K562 (cell line): ENCODE data around the gene CLIP2. TPM values are rescaled to one million over a fixed set of nuclear protein-coding genes. Genes with fewer than 3 reads are reported as not detected.

Source experiments
- ATAC-seq: fragments of 200-7000 bp; cut with Tn5 transposase; 3 replicates; pipeline ENCODE4 v1.9.1; 2020; ENCODE audit warnings: moderate library complexity
- BruUV-seq: library from RNA; stranded (reverse); fragments of 400-500 nt; replicated peaks from 2 replicates; lab custom pipeline; 2021; lab: Mats Ljungman, UMichigan
- CTCF ChIA-PET: fragments of 300-600 bp; formaldehyde crosslinking; extraction: SDS; loops from one replicate; lab custom pipeline; 2021; ENCODE audit warnings: low intra/inter-chr PET ratio; lab: Yijun Ruan, JAX
- POLR2A ChIA-PET: fragments of 300-600, 350-650 bp; sonication (Branson Sonifier 250); formaldehyde crosslinking; extraction: SDS; loops from one replicate; lab custom pipeline; 2021; ENCODE audit warnings: antibody characterized with exemption, inconsistent platforms; lab: Yijun Ruan, JAX
- DNase-seq, 4 experiments: peaks; one replicate each; pipeline versions ENCODE4 v3.0.0 to v3.0.0-alpha.2; 2011 to 2018; ENCODE audit warnings: low spot score in 3 of 4, mixed read lengths in 3 of 4; ENCODE audit errors: extremely low read depth in 1 of 4
- FAIRE-seq: peaks from 2 replicates; lab custom pipeline; 2011; peaks lifted over from hg19 to GRCh38; lab: Jason Lieb, UNC
- H2AFZ ChIP-seq: 2 replicates; pipeline ENCODE4 v1.6.0; 2011; ENCODE audit warnings: low read depth, low read length, control low read depth, inconsistent platforms
- H3K27ac ChIP-seq: fragments of 200-600 bp; 3 replicates; pipeline ENCODE4 v1.8.0; 2011; ENCODE audit warnings: low read depth, mild to moderate bottlenecking, control low read depth, inconsistent platforms, low read length, moderate library complexity, mixed read lengths; ENCODE audit errors: extremely low read depth
- H3K27me3 ChIP-seq, 2 experiments: fragments of 300-600 bp in 1 of 2; 2 replicates in 1 of 2; 3 replicates in 1 of 2; pipeline versions ENCODE4 v1.6.0 to v1.8.0; 2011; ENCODE audit warnings: inconsistent platforms in 2 of 2, low read length in 2 of 2, mild to moderate bottlenecking in 1 of 2, mixed read lengths in 1 of 2, moderate library complexity in 1 of 2; ENCODE audit not compliant: control insufficient read depth in 2 of 2, insufficient read depth in 2 of 2
- H3K36me3 ChIP-seq: fragments of 300-600 bp; 3 replicates; pipeline ENCODE4 v1.8.0; 2011; ENCODE audit warnings: mild to moderate bottlenecking, low read length, inconsistent platforms; ENCODE audit not compliant: control insufficient read depth, insufficient read depth
- H3K4me1 ChIP-seq, 2 experiments: fragments of 200-600 bp in 1 of 2; replicated peaks in 1 of 2; 2 replicates in 1 of 2; 3 replicates in 1 of 2; pipeline versions ENCODE4 v1.5.1 to v1.8.0; 2011; ENCODE audit warnings: inconsistent platforms in 2 of 2, low read length in 2 of 2, mild to moderate bottlenecking in 1 of 2, mixed read lengths in 1 of 2, moderate library complexity in 1 of 2; ENCODE audit not compliant: control insufficient read depth in 2 of 2, insufficient read depth in 2 of 2
- H3K4me2 ChIP-seq: 2 replicates; pipeline ENCODE4 v1.6.1; 2011; ENCODE audit warnings: low read length, control low read depth, inconsistent platforms, mixed read lengths; ENCODE audit not compliant: insufficient read depth
- H3K4me3 ChIP-seq: fragments of 200-600 bp; sonication (generic), shearing (Covaris generic); 2 replicates; pipeline ENCODE4 v1.5.1; 2016; ENCODE audit warnings: control low read depth, inconsistent platforms
- H3K79me2 ChIP-seq: fragments of 200-600 bp; 3 replicates; pipeline ENCODE4 v1.8.0; 2011; ENCODE audit warnings: low read length, inconsistent platforms; ENCODE audit not compliant: control insufficient read depth, insufficient read depth
- H3K9ac ChIP-seq, 2 experiments: 2 replicates each; pipeline versions ENCODE4 v1.6.0 to v1.6.1; 2011; ENCODE audit warnings: low read depth in 2 of 2, low read length in 2 of 2, control low read depth in 1 of 2, inconsistent platforms in 1 of 2, mild to moderate bottlenecking in 1 of 2, mixed read lengths in 1 of 2; ENCODE audit not compliant: insufficient read depth in 1 of 2
- H3K9me1 ChIP-seq: one replicate; pipeline ENCODE4 v1.6.0; 2011; ENCODE audit warnings: inconsistent platforms, mild to moderate bottlenecking, low read length, moderate library complexity; ENCODE audit not compliant: control insufficient read depth, insufficient read depth
- H3K9me3 ChIP-seq: replicated peaks from 2 replicates; pipeline ENCODE4 v1.5.1; 2011; ENCODE audit warnings: low read depth, low read length, inconsistent platforms; ENCODE audit not compliant: control insufficient read depth, insufficient read depth
- H4K20me1 ChIP-seq: replicated peaks from 2 replicates; pipeline ENCODE4 v1.6.1; 2011; ENCODE audit warnings: low read length, inconsistent platforms, mixed read lengths; ENCODE audit not compliant: control insufficient read depth, insufficient read depth
- CCAR2 ChIP-seq: fragments of 200-400 bp; formaldehyde crosslinking; IDR thresholded peaks from 2 replicates; pipeline ENCODE4 v1.6.1; 2017; ENCODE audit warnings: mild to moderate bottlenecking, low read depth, low read length
- CGGBP1 ChIP-seq: fragments of 250-450 bp; sonication (Bioruptor Pico); IDR thresholded peaks from 2 replicates; pipeline ENCODE4 v1.9.0; 2021; ENCODE audit warnings: mild to moderate bottlenecking
- FOXK2 ChIP-seq, 2 experiments: fragments of 450-650 bp; IDR thresholded peaks in 1 of 2; conservative IDR thresholded peaks in 1 of 2; 2 replicates each; pipeline ENCODE4 v1.6.1; 2016; ENCODE audit warnings: low read depth in 2 of 2, mild to moderate bottlenecking in 1 of 2
- JUN ChIP-seq, 2 experiments: sonication (generic) in 1 of 2; formaldehyde crosslinking in 1 of 2; IDR thresholded peaks; 2 replicates each; pipeline versions ENCODE4 v1.6.1 to v1.8.0; 2012 to 2022; ENCODE audit warnings: borderline replicate concordance in 2 of 2, mild to moderate bottlenecking in 2 of 2, improper control_type of control experiment in 1 of 2, low read depth in 1 of 2, low read length in 1 of 2, missing genetic modification reagents in 1 of 2
- JUND ChIP-seq, 2 experiments: IDR thresholded peaks; 2 replicates in 1 of 2; 3 replicates in 1 of 2; pipeline ENCODE4 v1.6.1; 2011; ENCODE audit warnings: borderline replicate concordance in 2 of 2, low read depth in 2 of 2, low read length in 2 of 2, improper control_type of control experiment in 1 of 2, missing biosample characterization in 1 of 2, missing genetic modification characterization in 1 of 2, missing genetic modification reagents in 1 of 2
- KDM1A ChIP-seq, 2 experiments: fragments of 450-650 bp; IDR thresholded peaks; 2 replicates each; pipeline ENCODE4 v1.6.1; 2016; ENCODE audit warnings: mild to moderate bottlenecking in 2 of 2
- MEF2D ChIP-seq: conservative IDR thresholded peaks from 2 replicates; pipeline ENCODE4 v1.6.1; 2016; ENCODE audit warnings: low read depth, missing genetic modification characterization, missing compliant biosample characterization
- NFE2 ChIP-seq: IDR thresholded peaks from 2 replicates; pipeline ENCODE4 v1.6.1; 2014; ENCODE audit warnings: antibody characterized with exemption, low read depth
- PRPF4 ChIP-seq: fragments of 200-400 bp; formaldehyde crosslinking; IDR thresholded peaks from one replicate; pipeline ENCODE4 v1.6.1; 2017; ENCODE audit warnings: low read length, low read depth, mild to moderate bottlenecking; ENCODE audit not compliant: insufficient read depth, poor library complexity, severe bottlenecking
- PTBP1 ChIP-seq: fragments of 200-400 bp; formaldehyde crosslinking; IDR thresholded peaks from 2 replicates; pipeline ENCODE4 v1.6.1; 2017; ENCODE audit warnings: low read depth, low read length
- RFX7 ChIP-seq: fragments of 250-450 bp; sonication (Bioruptor Pico); IDR thresholded peaks from 2 replicates; pipeline ENCODE4 v1.5.1; 2021; ENCODE audit warnings: mild to moderate bottlenecking
- TFE3 ChIP-seq: fragments of 450-650 bp; formaldehyde crosslinking; IDR thresholded peaks from 2 replicates; pipeline ENCODE4 v1.4.0; 2020; ENCODE audit warnings: mild to moderate bottlenecking, mixed read lengths
- UBTF ChIP-seq, 2 experiments: IDR thresholded peaks; 2 replicates each; pipeline ENCODE4 v1.6.1; 2012; ENCODE audit warnings: improper control_type of control experiment in 2 of 2, low read depth in 2 of 2, low read length in 2 of 2, borderline replicate concordance in 1 of 2
- YY1 ChIP-seq, 3 experiments: IDR thresholded peaks; 2 replicates each; pipeline ENCODE4 v1.6.1; 2011; ENCODE audit warnings: low read length in 2 of 3, mild to moderate bottlenecking in 2 of 3, moderate library complexity in 2 of 3, borderline replicate concordance in 1 of 3, control low read depth in 1 of 3, low read depth in 1 of 3; ENCODE audit not compliant: insufficient read depth in 3 of 3, insufficient replicate concordance in 2 of 3, control insufficient read depth in 1 of 3, insufficient read length in 1 of 3; ENCODE audit errors: extremely low read depth in 1 of 3
- ZBTB8A ChIP-seq: fragments of 450-650 bp; IDR thresholded peaks from 2 replicates; pipeline ENCODE4 v1.6.1; 2018; ENCODE audit warnings: mild to moderate bottlenecking, moderate library complexity; ENCODE audit not compliant: partially characterized antibody
- ZNF146 ChIP-seq: IDR thresholded peaks from one replicate; pipeline ENCODE4 v1.6.1; 2018; ENCODE audit warnings: missing compliant biosample characterization; ENCODE audit not compliant: unreplicated experiment
- WGBS: fragments of 100-300 bp; shearing (Covaris generic); methylation state at CpG from one replicate; pipeline ENCODE4 v1.1.6; 2016; ENCODE audit warnings: low coverage, mixed read lengths; ENCODE audit not compliant: insufficient coverage; ENCODE audit errors: missing lambda C conversion rate; 5-methylcytosine and 5-hydroxymethylcytosine counted together
- in situ Hi-C: fragments of 300-500 bp; cut with MboI; formaldehyde crosslinking; loops from 4 replicates; pipeline ENCODE4 v1.15.0; 2018; ENCODE audit warnings: inconsistent platforms, mixed read lengths
- intact Hi-C: fragments of 100-400 bp; cut with micrococcal nuclease; formaldehyde crosslinking; loops from 2 replicates; pipeline ENCODE4 v1.14.2; 2022
- polyA plus RNA-seq, 8 experiments: library from polyadenylated mRNA; depleted of rRNA in 4 of 8; stranded (reverse) in 5 of 8; unstranded in 3 of 8; fragments of >200 nt; fragmentation: Nextera tagmentation in 2 of 8; fragmentation: Illumina TruSeq in 1 of 8; extraction: Ambion mirVana in 2 of 8; extraction: Trizol in 1 of 8; gene quantifications; 2 replicates each; pipeline versions ENCODE4 v1.2.1 to v1.2.3, GENCODE V29; 2011 to 2014; ENCODE audit warnings: inconsistent platforms in 1 of 8, missing spikeins in 1 of 8
- total RNA-seq, 7 experiments: library from RNA; depleted of rRNA in 6 of 7; stranded (reverse); fragments of >200 nt in 6 of 7; fragmentation: Illumina TruSeq in 2 of 7; extraction: Trizol in 2 of 7; gene quantifications; 2 replicates each; pipeline versions ENCODE4 v1.2.1 to v1.2.3, GENCODE V29; 2011 to 2021; ENCODE audit warnings: low replicate concordance in 1 of 7

Gene CLIP2
- total and polyA plus RNA-seq, 9 of the 15 experiments (the other 6 are each of a cell fraction or from before 2014, with no cell fraction given) = 0.07 to 5.4 (median 2.1) TPM

GRCh38 chr7:74404741-74405140, 115.5 kb downstream of the CLIP2 start:
- 40% methylated on average over 15 of the region's 15 CpGs for WGBS
- no TSS peak for BruUV-seq
- POLR2A ChIA-PET = no interaction called here
- FAIRE-seq = no peak
- in situ Hi-C loops = loop anchor here (5.0 to 25.0 kb wide), 4 partner anchors 197 to 633 kb away; no protein-coding TSS in a partner anchor
- no peak overlapping the region for H3K27ac ChIP-seq
- H3K9me3 ChIP-seq = no peaks in the 10 kb centered on the region
- H3K4me3 ChIP-seq = no peak overlapping the region
- intact Hi-C loops = loop anchor here (5.0 kb wide), 1 partner anchor 352 kb away; no protein-coding TSS in a partner anchor
- H2AFZ ChIP-seq = peak overlapping the region; percentile 66; the same call in 1 of the 2 replicates
- no peak for DNase-seq
- H3K27me3 ChIP-seq = peaks cover 0 to 19% of the 10 kb centered on the region in 2 experiments; a peak in 2 of 5 replicates
- no peaks in the 10 kb centered on the region for H3K79me2 ChIP-seq
- H4K20me1 ChIP-seq = no peaks in the 10 kb centered on the region; the same call in 1 of the 2 replicates
- H3K4me1 ChIP-seq = peaks cover 8 to 30% of the 10 kb centered on the region in 2 experiments
- CTCF ChIA-PET = no interaction called here
- peak overlapping the region in 1 of 2 experiments; percentile 49; a peak in 1 of 4 replicates for H3K9ac ChIP-seq
- H3K4me2 ChIP-seq = no peak overlapping the region
- no peaks in the 10 kb centered on the region for H3K9me1 ChIP-seq
- H3K36me3 ChIP-seq = no peaks in the 10 kb centered on the region
- no peak; the same call in 2 of the 3 replicates for ATAC-seq
- TF ChIP-seq RFX7 (CRISPR knock-in tag) = no peak
- no peak for TF ChIP-seq NFE2
- no peak for TF ChIP-seq CCAR2
- no peak for TF ChIP-seq CGGBP1 (CRISPR knock-in tag)
- TF ChIP-seq PRPF4 = no peak
- TF ChIP-seq ZNF146 (CRISPR knock-in tag) = no peak
- TF ChIP-seq MEF2D (tag) = no peak
- TF ChIP-seq FOXK2 (conservative IDR thresholded peaks at IDR 0.05 in 1 of 2, IDR thresholded peaks at IDR 0.05 in 1 of 2; ENCODE audit: low read depth in 2 of 2) = no peak
- TF ChIP-seq TFE3 (CRISPR knock-in tag) = no peak
- 0 out of 4 replicates have a peak, but pooled peaks of 1 of the 2 experiments have one; percentile 21 for TF ChIP-seq UBTF (IDR thresholded peaks at IDR 0.05; ENCODE audit: borderline replicate concordance in 1 of 2, low read depth in 2 of 2, low read length in 2 of 2)
- no peak for TF ChIP-seq ZBTB8A
- no peak for TF ChIP-seq YY1 (IDR thresholded peaks at IDR 0.05; ENCODE audit: borderline replicate concordance in 1 of 3, control insufficient read depth in 1 of 3, extremely low read depth in 1 of 3, insufficient read depth in 3 of 3, insufficient read length in 1 of 3, insufficient replicate concordance in 2 of 3, low read depth in 1 of 3, low read length in 2 of 3)
- TF ChIP-seq JUN (IDR thresholded peaks at IDR 0.05; ENCODE audit: borderline replicate concordance, low read depth, low read length) = no peak
- TF ChIP-seq JUN (CRISPR knock-in tag; IDR thresholded peaks at IDR 0.05; ENCODE audit: borderline replicate concordance) = no peak
- no peak for TF ChIP-seq PTBP1
- no peak for TF ChIP-seq JUND (IDR thresholded peaks at IDR 0.05; ENCODE audit: borderline replicate concordance, low read depth, low read length)
- no peak for TF ChIP-seq JUND (tag; IDR thresholded peaks at IDR 0.05; ENCODE audit: borderline replicate concordance, low read depth, low read length)
- peak in 1 of 2 experiments; percentile 74; a peak in 1 of 4 replicates for TF ChIP-seq KDM1A (IDR thresholded peaks at IDR 0.05)
